HCT116 (cell line): Measurements from ENCODE around the gene MTM1.

Experiments
- POLR2AphosphoS5 ChIP-seq: IDR thresholded peaks from 2 replicates; pipeline ENCODE4 v1.6.1; 2011; ENCODE audit warnings: mild to moderate bottlenecking, low read depth, low read length, moderate library complexity
- TF ChIP-seq, protein P1 (sequence below), 3 experiments: fragments of 200-600 bp in 1 of 3; sonication (generic) in 1 of 3; IDR thresholded peaks in 2 of 3; conservative IDR thresholded peaks in 1 of 3; 2 replicates each; pipeline ENCODE4 v1.5.1; 2012 to 2017; ENCODE audit warnings: low read depth in 2 of 3, low read length in 2 of 3, antibody characterized with exemption in 1 of 3, borderline replicate concordance in 1 of 3, control low read depth in 1 of 3, mild to moderate bottlenecking in 1 of 3, mixed read lengths in 1 of 3, mixed run types in 1 of 3, moderate library complexity in 1 of 3; ENCODE audit not compliant: insufficient read depth in 1 of 3

DNA sequence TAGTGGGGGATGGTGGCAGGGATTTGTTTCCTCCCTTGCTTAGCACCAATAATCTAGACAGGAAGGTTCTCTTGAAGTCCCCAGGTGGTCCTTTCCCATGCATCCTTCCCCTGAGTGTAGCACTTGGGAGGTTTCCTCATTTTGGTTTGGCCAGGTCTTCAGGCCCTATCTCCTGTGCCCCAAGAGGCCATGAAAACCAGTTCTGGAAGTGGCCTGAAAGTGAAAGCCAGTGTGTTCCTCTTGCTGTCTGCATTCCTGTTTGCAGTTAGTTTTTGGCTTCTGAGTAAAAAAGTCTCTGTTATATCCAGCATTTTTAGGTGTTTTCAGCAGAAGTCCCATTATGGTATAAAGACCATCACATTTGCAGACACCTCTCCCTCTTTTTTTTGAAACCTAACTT, 59.5 kb downstream of the MTM1 start:
- TF ChIP-seq, protein P1, sequence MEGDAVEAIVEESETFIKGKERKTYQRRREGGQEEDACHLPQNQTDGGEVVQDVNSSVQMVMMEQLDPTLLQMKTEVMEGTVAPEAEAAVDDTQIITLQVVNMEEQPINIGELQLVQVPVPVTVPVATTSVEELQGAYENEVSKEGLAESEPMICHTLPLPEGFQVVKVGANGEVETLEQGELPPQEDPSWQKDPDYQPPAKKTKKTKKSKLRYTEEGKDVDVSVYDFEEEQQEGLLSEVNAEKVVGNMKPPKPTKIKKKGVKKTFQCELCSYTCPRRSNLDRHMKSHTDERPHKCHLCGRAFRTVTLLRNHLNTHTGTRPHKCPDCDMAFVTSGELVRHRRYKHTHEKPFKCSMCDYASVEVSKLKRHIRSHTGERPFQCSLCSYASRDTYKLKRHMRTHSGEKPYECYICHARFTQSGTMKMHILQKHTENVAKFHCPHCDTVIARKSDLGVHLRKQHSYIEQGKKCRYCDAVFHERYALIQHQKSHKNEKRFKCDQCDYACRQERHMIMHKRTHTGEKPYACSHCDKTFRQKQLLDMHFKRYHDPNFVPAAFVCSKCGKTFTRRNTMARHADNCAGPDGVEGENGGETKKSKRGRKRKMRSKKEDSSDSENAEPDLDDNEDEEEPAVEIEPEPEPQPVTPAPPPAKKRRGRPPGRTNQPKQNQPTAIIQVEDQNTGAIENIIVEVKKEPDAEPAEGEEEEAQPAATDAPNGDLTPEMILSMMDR (IDR thresholded peaks at IDR 0.05 in 2 of 3, conservative IDR thresholded peaks at IDR 0.05 in 1 of 3; ENCODE audit: borderline replicate concordance in 1 of 3, insufficient read depth in 1 of 3, low read depth in 2 of 3, low read length in 2 of 3) = no peak
- no peak for TF ChIP-seq POLR2AphosphoS5
